HepG2 (cell line): ENCODE measurements around the gene TNNI3. TPM values are rescaled to one million over a fixed set of nuclear protein-coding genes. Genes with fewer than 3 reads are reported as not detected.

Experiments
- MEIS1 ChIP-seq: sonication (generic); formaldehyde crosslinking; IDR thresholded peaks from 2 replicates; pipeline ENCODE4 v1.9.0; 2021; ENCODE audit warnings: mild to moderate bottlenecking, missing genetic modification reagents, moderate library complexity, borderline replicate concordance
- NCOA1 ChIP-seq: sonication (generic); formaldehyde crosslinking; IDR thresholded peaks from 2 replicates; pipeline ENCODE4 v1.9.0; 2021; ENCODE audit warnings: missing genetic modification reagents
- NR2F2 ChIP-seq: IDR thresholded peaks from 2 replicates; pipeline ENCODE4 v1.6.1; 2012; ENCODE audit warnings: low read depth, inconsistent platforms, borderline replicate concordance
- PHB2 ChIP-seq: fragments of 450-650 bp; IDR thresholded peaks from 2 replicates; pipeline ENCODE4 v1.6.1; 2018; ENCODE audit not compliant: partially characterized antibody
- PLRG1 ChIP-seq: fragments of 450-650 bp; conservative IDR thresholded peaks from 2 replicates; pipeline ENCODE4 v1.6.1; 2016
- RFX3 ChIP-seq: IDR thresholded peaks from 2 replicates; pipeline ENCODE4 v1.6.1; 2016; ENCODE audit warnings: missing biosample characterization, missing genetic modification reagents
- SALL2 ChIP-seq: sonication (generic); formaldehyde crosslinking; IDR thresholded peaks from 2 replicates; pipeline ENCODE4 v1.8.1; 2023; ENCODE audit warnings: mild to moderate bottlenecking, missing genetic modification reagents, inconsistent platforms
- WIZ ChIP-seq: sonication (generic); formaldehyde crosslinking; IDR thresholded peaks from 2 replicates; pipeline ENCODE4 v1.5.1; 2020; ENCODE audit warnings: mild to moderate bottlenecking, missing genetic modification reagents
- ZBTB38 ChIP-seq: sonication (generic); formaldehyde crosslinking; IDR thresholded peaks from 2 replicates; pipeline ENCODE4 v1.5.1; 2020; ENCODE audit warnings: mild to moderate bottlenecking, missing genetic modification reagents
- ZNF121 ChIP-seq: sonication (generic); formaldehyde crosslinking; IDR thresholded peaks from 2 replicates; pipeline ENCODE4 v1.5.0; 2020; ENCODE audit warnings: mild to moderate bottlenecking, missing genetic modification reagents
- ZNF225 ChIP-seq: sonication (generic); formaldehyde crosslinking; IDR thresholded peaks from 2 replicates; pipeline ENCODE4 v1.4.0; 2020; ENCODE audit warnings: mild to moderate bottlenecking, missing genetic modification reagents
- ZNF777 ChIP-seq: sonication (generic); formaldehyde crosslinking; IDR thresholded peaks from 2 replicates; pipeline ENCODE4 v1.4.0; 2020; ENCODE audit warnings: missing genetic modification reagents
- polyA plus RNA-seq, 8 experiments: library from polyadenylated mRNA; depleted of rRNA in 3 of 8; stranded (reverse) in 7 of 8; unstranded in 1 of 8; fragments of >200 nt; fragmentation: Illumina TruSeq in 4 of 8; extraction: Trizol in 4 of 8; gene quantifications; 2 replicates each; pipeline versions ENCODE4 v1.2.1 to v1.2.3, GENCODE V29; 2011 to 2016; ENCODE audit warnings: low read depth in 4 of 8, missing spikeins in 1 of 8, mixed read lengths in 1 of 8; ENCODE audit not compliant: insufficient read depth in 1 of 8
- total RNA-seq, 5 experiments: library from RNA; depleted of rRNA; stranded (reverse); fragments of >200 nt; fragmentation: Illumina TruSeq; extraction: Trizol; gene quantifications; 2 replicates each; pipeline ENCODE4 v1.2.3, GENCODE V29; 2016; ENCODE audit warnings: low read depth in 1 of 5
- TF ChIP-seq, protein P1 (sequence below): sonication (generic); formaldehyde crosslinking; IDR thresholded peaks from 2 replicates; pipeline ENCODE4 v1.4.0; 2020; ENCODE audit warnings: missing genetic modification reagents
- TF ChIP-seq, protein P2 (sequence below): sonication (generic); formaldehyde crosslinking; IDR thresholded peaks from 2 replicates; pipeline ENCODE4 v1.4.0; 2020; ENCODE audit warnings: missing genetic modification reagents
- TF ChIP-seq, protein P3 (sequence below): sonication (generic); formaldehyde crosslinking; IDR thresholded peaks from 2 replicates; pipeline ENCODE4 v1.8.1; 2023; ENCODE audit warnings: mild to moderate bottlenecking, moderate library complexity, missing genetic modification reagents
- TF ChIP-seq, protein P4 (sequence below): sonication (generic); formaldehyde crosslinking; IDR thresholded peaks from 2 replicates; pipeline ENCODE4 v1.5.0; 2020; ENCODE audit warnings: missing genetic modification reagents, mild to moderate bottlenecking, borderline replicate concordance
- TF ChIP-seq, protein P5 (sequence below): sonication (generic); formaldehyde crosslinking; IDR thresholded peaks from 2 replicates; pipeline ENCODE4 v1.4.0; 2020; ENCODE audit warnings: missing genetic modification reagents, mild to moderate bottlenecking, borderline replicate concordance
- TF ChIP-seq, protein P6 (sequence below): sonication (generic); formaldehyde crosslinking; IDR thresholded peaks from 2 replicates; pipeline ENCODE4 v1.4.0; 2020; ENCODE audit warnings: mild to moderate bottlenecking, low read depth, missing genetic modification reagents

The TNNI3 gene
- total and polyA plus RNA-seq, 2 of the 13 experiments (the other 11 are each of a cell fraction or from before 2014, with no cell fraction given), result 3.5 to 3.7 TPM

DNA sequence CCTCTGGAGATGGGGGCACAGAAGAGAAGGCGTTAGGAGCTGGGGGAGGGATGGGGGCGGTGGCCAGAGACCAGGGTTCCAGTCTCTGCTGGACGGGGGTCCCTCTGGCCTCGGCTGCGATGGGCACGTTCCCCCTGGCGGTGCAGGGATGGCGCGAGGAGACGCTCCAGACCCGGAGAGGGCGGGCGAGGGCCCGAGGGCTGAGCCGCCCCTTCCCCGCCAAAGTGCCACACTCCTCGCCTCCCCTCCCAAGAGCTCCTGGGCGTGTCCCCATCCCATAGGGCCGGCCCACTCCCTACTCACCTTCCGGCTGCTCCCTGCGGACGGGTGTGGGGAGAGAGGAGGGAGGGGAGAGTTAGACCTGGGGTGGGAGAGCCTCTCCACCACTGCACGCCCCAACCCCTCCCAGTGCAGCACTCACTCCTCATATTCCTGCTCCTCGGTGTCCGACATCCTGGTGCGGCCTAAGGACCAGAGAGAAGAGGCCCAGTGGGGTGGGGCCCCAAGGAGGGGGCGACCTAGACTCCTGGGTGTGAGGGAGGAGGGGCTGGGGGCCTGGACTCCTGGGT, 10.7 kb downstream of the TNNI3 start (continued):
- TF ChIP-seq, protein P1, sequence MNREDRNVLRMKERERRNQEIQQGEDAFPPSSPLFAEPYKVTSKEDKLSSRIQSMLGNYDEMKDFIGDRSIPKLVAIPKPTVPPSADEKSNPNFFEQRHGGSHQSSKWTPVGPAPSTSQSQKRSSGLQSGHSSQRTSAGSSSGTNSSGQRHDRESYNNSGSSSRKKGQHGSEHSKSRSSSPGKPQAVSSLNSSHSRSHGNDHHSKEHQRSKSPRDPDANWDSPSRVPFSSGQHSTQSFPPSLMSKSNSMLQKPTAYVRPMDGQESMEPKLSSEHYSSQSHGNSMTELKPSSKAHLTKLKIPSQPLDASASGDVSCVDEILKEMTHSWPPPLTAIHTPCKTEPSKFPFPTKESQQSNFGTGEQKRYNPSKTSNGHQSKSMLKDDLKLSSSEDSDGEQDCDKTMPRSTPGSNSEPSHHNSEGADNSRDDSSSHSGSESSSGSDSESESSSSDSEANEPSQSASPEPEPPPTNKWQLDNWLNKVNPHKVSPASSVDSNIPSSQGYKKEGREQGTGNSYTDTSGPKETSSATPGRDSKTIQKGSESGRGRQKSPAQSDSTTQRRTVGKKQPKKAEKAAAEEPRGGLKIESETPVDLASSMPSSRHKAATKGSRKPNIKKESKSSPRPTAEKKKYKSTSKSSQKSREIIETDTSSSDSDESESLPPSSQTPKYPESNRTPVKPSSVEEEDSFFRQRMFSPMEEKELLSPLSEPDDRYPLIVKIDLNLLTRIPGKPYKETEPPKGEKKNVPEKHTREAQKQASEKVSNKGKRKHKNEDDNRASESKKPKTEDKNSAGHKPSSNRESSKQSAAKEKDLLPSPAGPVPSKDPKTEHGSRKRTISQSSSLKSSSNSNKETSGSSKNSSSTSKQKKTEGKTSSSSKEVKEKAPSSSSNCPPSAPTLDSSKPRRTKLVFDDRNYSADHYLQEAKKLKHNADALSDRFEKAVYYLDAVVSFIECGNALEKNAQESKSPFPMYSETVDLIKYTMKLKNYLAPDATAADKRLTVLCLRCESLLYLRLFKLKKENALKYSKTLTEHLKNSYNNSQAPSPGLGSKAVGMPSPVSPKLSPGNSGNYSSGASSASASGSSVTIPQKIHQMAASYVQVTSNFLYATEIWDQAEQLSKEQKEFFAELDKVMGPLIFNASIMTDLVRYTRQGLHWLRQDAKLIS (CRISPR knock-in tag), result no peak
- TF ChIP-seq ZBTB38 (no peak), RFX3 (CRISPR knock-in tag) (no peak), ZNF121 (CRISPR knock-in tag) (no peak), SALL2 (CRISPR knock-in tag) (no peak), ZNF777 (CRISPR knock-in tag) (peak; percentile 72), NR2F2 (no peak), MEIS1 (no peak), NCOA1 (no peak), ZNF225 (CRISPR knock-in tag) (no peak), WIZ (CRISPR knock-in tag) (no peak), PHB2 (no peak), PLRG1 (no peak)
- TF ChIP-seq, protein P2, sequence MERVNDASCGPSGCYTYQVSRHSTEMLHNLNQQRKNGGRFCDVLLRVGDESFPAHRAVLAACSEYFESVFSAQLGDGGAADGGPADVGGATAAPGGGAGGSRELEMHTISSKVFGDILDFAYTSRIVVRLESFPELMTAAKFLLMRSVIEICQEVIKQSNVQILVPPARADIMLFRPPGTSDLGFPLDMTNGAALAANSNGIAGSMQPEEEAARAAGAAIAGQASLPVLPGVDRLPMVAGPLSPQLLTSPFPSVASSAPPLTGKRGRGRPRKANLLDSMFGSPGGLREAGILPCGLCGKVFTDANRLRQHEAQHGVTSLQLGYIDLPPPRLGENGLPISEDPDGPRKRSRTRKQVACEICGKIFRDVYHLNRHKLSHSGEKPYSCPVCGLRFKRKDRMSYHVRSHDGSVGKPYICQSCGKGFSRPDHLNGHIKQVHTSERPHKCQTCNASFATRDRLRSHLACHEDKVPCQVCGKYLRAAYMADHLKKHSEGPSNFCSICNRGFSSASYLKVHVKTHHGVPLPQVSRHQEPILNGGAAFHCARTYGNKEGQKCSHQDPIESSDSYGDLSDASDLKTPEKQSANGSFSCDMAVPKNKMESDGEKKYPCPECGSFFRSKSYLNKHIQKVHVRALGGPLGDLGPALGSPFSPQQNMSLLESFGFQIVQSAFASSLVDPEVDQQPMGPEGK (CRISPR knock-in tag), result 0 out of 2 replicates have a peak, but pooled peaks have one; percentile 9
- TF ChIP-seq, protein P3, sequence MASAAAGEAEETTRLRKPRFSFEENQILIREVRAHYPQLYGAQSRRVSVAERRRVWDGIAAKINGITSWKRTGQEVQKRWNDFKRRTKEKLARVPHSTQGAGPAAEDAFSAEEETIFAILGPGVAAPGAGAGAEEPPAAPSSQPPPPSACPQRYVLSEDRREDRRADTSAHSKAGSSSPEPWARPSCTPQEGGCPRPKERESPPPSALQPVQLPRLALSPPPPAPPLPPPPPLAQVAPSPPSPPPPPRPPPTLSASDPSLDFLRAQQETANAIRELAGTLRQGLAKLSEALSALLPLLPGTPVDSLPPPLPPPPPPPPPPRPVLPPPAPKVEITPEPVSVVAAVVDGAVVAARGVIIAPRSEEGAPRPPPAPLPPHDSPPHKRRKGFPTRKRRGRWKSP, result no peak
- TF ChIP-seq, protein P4, sequence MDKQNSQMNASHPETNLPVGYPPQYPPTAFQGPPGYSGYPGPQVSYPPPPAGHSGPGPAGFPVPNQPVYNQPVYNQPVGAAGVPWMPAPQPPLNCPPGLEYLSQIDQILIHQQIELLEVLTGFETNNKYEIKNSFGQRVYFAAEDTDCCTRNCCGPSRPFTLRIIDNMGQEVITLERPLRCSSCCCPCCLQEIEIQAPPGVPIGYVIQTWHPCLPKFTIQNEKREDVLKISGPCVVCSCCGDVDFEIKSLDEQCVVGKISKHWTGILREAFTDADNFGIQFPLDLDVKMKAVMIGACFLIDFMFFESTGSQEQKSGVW (CRISPR knock-in tag), result no peak
- TF ChIP-seq, protein P5, sequence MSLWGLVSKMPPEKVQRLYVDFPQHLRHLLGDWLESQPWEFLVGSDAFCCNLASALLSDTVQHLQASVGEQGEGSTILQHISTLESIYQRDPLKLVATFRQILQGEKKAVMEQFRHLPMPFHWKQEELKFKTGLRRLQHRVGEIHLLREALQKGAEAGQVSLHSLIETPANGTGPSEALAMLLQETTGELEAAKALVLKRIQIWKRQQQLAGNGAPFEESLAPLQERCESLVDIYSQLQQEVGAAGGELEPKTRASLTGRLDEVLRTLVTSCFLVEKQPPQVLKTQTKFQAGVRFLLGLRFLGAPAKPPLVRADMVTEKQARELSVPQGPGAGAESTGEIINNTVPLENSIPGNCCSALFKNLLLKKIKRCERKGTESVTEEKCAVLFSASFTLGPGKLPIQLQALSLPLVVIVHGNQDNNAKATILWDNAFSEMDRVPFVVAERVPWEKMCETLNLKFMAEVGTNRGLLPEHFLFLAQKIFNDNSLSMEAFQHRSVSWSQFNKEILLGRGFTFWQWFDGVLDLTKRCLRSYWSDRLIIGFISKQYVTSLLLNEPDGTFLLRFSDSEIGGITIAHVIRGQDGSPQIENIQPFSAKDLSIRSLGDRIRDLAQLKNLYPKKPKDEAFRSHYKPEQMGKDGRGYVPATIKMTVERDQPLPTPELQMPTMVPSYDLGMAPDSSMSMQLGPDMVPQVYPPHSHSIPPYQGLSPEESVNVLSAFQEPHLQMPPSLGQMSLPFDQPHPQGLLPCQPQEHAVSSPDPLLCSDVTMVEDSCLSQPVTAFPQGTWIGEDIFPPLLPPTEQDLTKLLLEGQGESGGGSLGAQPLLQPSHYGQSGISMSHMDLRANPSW (CRISPR knock-in tag), result no peak
- TF ChIP-seq, protein P6, sequence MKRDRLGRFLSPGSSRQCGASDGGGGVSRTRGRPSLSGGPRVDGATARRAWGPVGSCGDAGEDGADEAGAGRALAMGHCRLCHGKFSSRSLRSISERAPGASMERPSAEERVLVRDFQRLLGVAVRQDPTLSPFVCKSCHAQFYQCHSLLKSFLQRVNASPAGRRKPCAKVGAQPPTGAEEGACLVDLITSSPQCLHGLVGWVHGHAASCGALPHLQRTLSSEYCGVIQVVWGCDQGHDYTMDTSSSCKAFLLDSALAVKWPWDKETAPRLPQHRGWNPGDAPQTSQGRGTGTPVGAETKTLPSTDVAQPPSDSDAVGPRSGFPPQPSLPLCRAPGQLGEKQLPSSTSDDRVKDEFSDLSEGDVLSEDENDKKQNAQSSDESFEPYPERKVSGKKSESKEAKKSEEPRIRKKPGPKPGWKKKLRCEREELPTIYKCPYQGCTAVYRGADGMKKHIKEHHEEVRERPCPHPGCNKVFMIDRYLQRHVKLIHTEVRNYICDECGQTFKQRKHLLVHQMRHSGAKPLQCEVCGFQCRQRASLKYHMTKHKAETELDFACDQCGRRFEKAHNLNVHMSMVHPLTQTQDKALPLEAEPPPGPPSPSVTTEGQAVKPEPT (CRISPR knock-in tag), result no peak
